Stomach smooth muscle (tissue), 2 donors: ENCODE data around the gene CD46.
"Not testable (repeated sequence)": the region's sequence is repeated elsewhere in the genome, so short reads cannot be mapped to it uniquely, and the experiment has no call there.

Experiments used
- H3K27ac ChIP-seq: one replicate; pipeline ENCODE4 v1.7.0; 2013; ENCODE audit warnings: mild to moderate bottlenecking, low read length, inconsistent platforms
- H3K27me3 ChIP-seq, 2 donors: one replicate each; pipeline ENCODE4 v1.7.0; 2013; ENCODE audit warnings: low read length in 2 of 2; ENCODE audit not compliant: insufficient read depth in 2 of 2, control insufficient read depth in 1 of 2
- H3K36me3 ChIP-seq, 2 donors: one replicate each; pipeline ENCODE4 v1.7.0; 2013; ENCODE audit warnings: low read length in 2 of 2; ENCODE audit not compliant: control insufficient read depth in 2 of 2, insufficient read depth in 2 of 2
- H3K4me1 ChIP-seq: one replicate; pipeline ENCODE4 v1.7.0; 2013; ENCODE audit warnings: low read length; ENCODE audit not compliant: control insufficient read depth, insufficient read depth
- H3K4me3 ChIP-seq, 2 donors: one replicate each; pipeline ENCODE4 v1.7.0; 2013; ENCODE audit warnings: low read length in 2 of 2
- H3K9ac ChIP-seq, 2 donors: one replicate each; pipeline ENCODE4 v1.7.0; 2013; ENCODE audit warnings: low read length in 2 of 2, mild to moderate bottlenecking in 1 of 2
- H3K9me3 ChIP-seq, 2 donors: one replicate each; pipeline ENCODE4 v1.7.0; 2013; ENCODE audit warnings: low read length in 2 of 2; ENCODE audit not compliant: control insufficient read depth in 2 of 2
- donor health status: healthy.
- donor health status: Pancreatic carcinoma.

The CD46 gene

GRCh38 chr1:207776045-207776444, 24.2 kb downstream of the CD46 start:
- not testable (repeated sequence) for H3K9me3 ChIP-seq, H3K27ac ChIP-seq, H3K4me1 ChIP-seq, H3K4me3 ChIP-seq, H3K9ac ChIP-seq, H3K27me3 ChIP-seq
- H3K36me3 ChIP-seq, result peaks cover 9 to 12% of the 10 kb centered on the region in 2 donors

DNA sequence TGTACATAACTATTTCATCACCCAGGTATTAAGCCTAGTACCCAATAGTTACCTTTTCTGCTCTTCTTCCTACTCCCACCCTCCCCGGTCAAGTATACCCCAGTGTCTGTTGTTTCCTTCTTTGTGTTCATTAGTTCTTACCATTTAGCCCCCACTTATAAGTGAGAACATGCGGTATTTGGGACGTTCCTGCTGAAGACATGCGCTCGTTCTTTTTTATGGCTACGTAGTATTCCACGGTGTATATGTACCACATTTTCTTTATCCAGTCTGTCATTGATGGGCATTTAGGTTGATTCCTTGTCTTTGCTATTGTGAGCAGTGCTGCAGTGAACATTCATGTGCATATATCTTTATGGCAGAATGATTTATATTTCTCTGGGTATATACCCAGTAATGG, 25.6 kb downstream of the CD46 start:
- H3K27me3 ChIP-seq, H3K9me3 ChIP-seq, H3K4me1 ChIP-seq, H3K9ac ChIP-seq, H3K4me3 ChIP-seq, H3K27ac ChIP-seq: not testable (repeated sequence)
- peaks cover 9 to 12% of the 10 kb centered on the region in 2 donors for H3K36me3 ChIP-seq

DNA sequence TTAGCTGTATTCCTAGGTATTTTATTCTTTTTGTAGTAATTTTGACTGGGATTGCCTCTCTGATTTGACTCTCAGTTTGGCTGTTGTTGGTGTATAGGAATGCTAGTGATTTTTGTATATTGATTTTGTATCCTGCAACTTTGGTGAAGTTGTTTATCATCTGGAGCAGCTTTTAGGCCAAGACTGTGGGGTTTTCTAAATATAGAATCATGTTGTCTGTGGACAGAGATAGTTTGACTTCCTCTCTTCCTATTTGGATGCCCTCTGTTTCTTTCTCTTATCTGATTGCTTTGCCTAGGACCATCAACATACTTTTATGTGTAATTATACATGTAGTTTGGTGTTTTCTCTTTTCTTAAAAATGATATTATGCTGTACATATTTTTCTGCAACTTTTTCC, 27.2 kb downstream of the CD46 start:
- no peaks in the 10 kb centered on the region for H3K27me3 ChIP-seq
- no peak overlapping the region for H3K4me3 ChIP-seq
- H3K9me3 ChIP-seq, result no peaks in the 10 kb centered on the region
- H3K4me1 ChIP-seq, result no peaks in the 10 kb centered on the region
- H3K27ac ChIP-seq, result no peak overlapping the region
- H3K36me3 ChIP-seq, result peaks cover 9 to 14% of the 10 kb centered on the region in 2 donors
- no peak overlapping the region for H3K9ac ChIP-seq

- Histone ChIP-seq H3K36me3 (peaks cover 10 to 11% of the 10 kb centered on the region in 2 donors), H3K9me3 (no peaks in the 10 kb centered on the region), H3K4me1 (no peaks in the 10 kb centered on the region)
Measured at GRCh38 chr1:207781312-207781711, 29.5 kb downstream of the CD46 start.

DNA sequence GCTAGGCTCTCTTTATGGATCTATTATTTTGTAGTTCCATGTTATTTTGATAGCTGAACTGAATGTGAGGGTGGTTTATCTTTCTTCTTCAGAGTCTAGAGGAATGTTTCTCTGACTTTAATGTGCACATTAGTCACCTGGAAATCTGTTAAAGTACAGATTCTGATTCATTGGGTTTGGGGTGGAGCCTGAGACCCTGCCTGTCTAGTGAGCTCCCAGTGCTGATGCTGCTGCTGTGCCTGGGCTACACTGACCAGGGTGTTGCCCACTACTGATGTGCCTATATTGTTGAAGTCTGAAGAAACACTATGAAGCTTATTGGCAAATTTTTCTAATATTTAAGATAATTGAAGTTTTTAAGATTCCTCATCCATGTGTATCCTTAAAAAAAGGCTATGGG, 35.9 kb downstream of the CD46 start:
- H3K36me3 ChIP-seq, result peaks cover 5 to 9% of the 10 kb centered on the region in 2 donors
- H3K4me1 ChIP-seq, result no peaks in the 10 kb centered on the region
- H3K9me3 ChIP-seq, result no peaks in the 10 kb centered on the region
- no peak overlapping the region for H3K9ac ChIP-seq
- H3K27ac ChIP-seq, result no peak overlapping the region
- H3K27me3 ChIP-seq, result no peaks in the 10 kb centered on the region
- no peak overlapping the region for H3K4me3 ChIP-seq

More at GRCh38 chr1:207781312-207781711, 29.5 kb downstream of the CD46 start:
- no peak overlapping the region for H3K27ac ChIP-seq
- H3K4me3 ChIP-seq, result no peak overlapping the region
- H3K9ac ChIP-seq, result no peak overlapping the region
- no peaks in the 10 kb centered on the region for H3K27me3 ChIP-seq

DNA sequence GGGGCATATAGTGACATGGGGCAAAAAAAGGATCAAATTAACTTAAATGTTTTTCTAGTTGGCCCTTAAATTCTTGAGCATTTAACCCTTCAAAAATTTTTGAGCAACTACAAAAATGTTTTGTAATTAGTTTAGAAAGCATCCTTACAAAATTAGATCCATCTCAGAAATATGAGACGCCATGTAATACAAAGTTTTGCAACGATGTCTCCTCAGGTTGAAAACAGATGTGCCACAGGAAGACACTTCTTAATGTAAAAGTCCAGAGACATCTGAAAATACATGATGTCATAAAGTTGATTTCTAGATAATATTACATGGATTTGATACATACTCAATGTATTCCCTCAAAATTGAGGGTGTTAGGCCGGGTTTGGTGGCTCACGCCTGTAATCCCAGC, 37.5 kb downstream of the CD46 start:
- H3K4me3 ChIP-seq, result no peak overlapping the region
- H3K36me3 ChIP-seq, result peaks cover 3 to 12% of the 10 kb centered on the region in 2 donors
- H3K27ac ChIP-seq, result no peak overlapping the region

DNA sequence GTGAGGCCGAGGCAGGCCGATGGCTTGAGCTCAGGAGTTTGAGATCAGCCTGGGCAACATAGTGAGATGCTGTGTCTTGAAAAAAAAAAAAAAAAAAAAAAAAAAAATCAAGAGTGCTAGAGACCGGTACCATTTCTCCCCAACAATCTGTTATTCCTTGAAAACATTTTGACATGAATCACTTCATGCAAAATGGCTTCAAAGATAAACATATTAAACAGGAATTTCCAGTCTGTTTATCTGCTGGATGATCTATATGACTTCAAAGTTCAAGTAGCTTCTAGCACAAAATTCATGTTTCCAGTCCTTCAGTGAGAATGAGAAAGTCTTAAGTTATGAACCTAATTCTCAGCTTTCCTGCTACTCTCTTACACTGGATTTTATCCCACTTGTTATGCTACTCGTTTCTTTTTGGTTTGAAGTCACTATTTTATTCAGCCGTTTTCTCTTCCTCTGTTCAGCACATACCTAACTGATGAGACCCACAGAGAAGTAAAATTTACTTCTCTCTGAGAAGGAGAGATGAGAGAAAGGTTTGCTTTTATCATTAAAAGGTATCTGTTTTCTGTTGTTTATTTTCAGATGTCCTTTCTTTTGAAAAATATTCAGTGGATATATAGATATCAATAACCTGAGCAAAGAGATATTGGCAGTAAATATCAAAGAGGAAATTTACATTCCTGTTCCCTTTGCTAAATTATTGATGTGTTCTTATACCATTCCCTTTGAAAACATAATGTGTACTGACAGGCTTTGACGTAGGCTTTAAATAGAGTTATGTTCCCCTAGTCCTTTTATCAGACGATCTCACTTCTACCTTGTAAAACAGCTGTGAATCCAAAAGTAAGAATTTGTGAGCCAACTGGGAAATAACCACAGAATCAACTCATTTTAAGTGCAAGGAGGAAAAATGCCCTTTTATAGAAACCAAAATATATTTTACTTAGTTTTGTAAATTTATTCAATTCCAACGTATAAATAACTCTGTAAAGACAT, 38.2 kb downstream of the CD46 start:
- no peak overlapping the region for H3K27ac ChIP-seq
- H3K4me1 ChIP-seq, result no peaks in the 10 kb centered on the region

More for the DNA sequence above, 37.5 kb downstream of the CD46 start:
- Histone ChIP-seq H3K27me3 (no peaks in the 10 kb centered on the region), H3K9me3 (no peaks in the 10 kb centered on the region), H3K4me1 (no peaks in the 10 kb centered on the region), H3K9ac (no peak overlapping the region)

GRCh38 chr1:207791290-207791689, 39.4 kb downstream of the CD46 start:
- Histone ChIP-seq H3K27ac (no peak overlapping the region), H3K4me3 (no peak overlapping the region), H3K9me3 (no peaks in the 10 kb centered on the region), H3K4me1 (no peaks in the 10 kb centered on the region), H3K9ac (no peak overlapping the region), H3K27me3 (no peaks in the 10 kb centered on the region), H3K36me3 (peaks cover 4 to 10% of the 10 kb centered on the region in 2 donors)

More for the DNA sequence above, 38.2 kb downstream of the CD46 start:
- Histone ChIP-seq H3K4me3 (no peak overlapping the region), H3K9me3 (no peaks in the 10 kb centered on the region), H3K36me3 (peaks cover 7 to 15% of the 10 kb centered on the region in 2 donors), H3K9ac (no peak overlapping the region), H3K27me3 (no peaks in the 10 kb centered on the region)

- H3K27me3 ChIP-seq, result no peaks in the 10 kb centered on the region
- no peaks in the 10 kb centered on the region for H3K4me1 ChIP-seq
- no peak overlapping the region for H3K27ac ChIP-seq
- H3K9me3 ChIP-seq, result no peaks in the 10 kb centered on the region
- H3K36me3 ChIP-seq, result peaks cover 4 to 6% of the 10 kb centered on the region in 2 donors
- H3K9ac ChIP-seq, result no peak overlapping the region
- H3K4me3 ChIP-seq, result no peak overlapping the region
Measured at GRCh38 chr1:207793327-207793726, 41.5 kb downstream of the CD46 start.

DNA sequence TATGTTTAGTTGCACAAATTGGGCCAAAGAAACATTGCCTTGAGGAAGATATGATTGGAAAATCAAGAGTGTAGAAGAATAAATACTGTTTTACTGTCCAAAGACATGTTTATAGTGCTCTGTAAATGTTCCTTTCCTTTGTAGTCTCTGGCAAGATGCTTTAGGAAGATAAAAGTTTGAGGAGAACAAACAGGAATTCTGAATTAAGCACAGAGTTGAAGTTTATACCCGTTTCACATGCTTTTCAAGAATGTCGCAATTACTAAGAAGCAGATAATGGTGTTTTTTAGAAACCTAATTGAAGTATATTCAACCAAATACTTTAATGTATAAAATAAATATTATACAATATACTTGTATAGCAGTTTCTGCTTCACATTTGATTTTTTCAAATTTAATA, 43.0 kb downstream of the CD46 start:
- no peak overlapping the region for H3K27ac ChIP-seq
- no peak overlapping the region for H3K4me3 ChIP-seq
- H3K4me1 ChIP-seq, result no peaks in the 10 kb centered on the region
- H3K27me3 ChIP-seq, result no peaks in the 10 kb centered on the region
- no peaks in the 10 kb centered on the region for H3K9me3 ChIP-seq
- H3K9ac ChIP-seq, result no peak overlapping the region
- peaks cover 4 to 6% of the 10 kb centered on the region in 2 donors for H3K36me3 ChIP-seq
